EH (cell line): Measurements from ENCODE around the gene LHFPL6.

Source experiments
- DNase-seq: peaks from one replicate; pipeline ENCODE4 v3.0.0-alpha.2; 2015; ENCODE audit warnings: low read depth

LHFPL6 gene

DNA sequence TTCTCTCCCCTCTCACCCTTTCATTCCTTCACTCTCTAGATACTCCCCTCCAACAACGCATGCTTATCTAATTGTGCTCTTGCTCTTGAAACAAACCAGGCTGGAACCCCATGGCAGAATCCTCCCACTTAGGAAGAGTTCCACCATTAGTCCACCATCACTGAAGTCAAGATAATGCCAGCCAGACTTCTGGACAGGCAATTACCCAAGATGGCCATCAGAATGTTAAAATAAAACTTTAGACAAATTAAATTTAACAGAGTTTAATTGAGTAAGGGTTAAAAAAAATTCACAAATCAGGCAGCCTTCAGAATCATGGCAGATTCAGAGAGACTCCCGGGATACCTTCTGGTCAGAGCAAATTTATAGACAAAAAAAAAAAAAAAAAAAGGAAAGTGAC, 221.5 kb downstream of the LHFPL6 start:
- no peak for DNase-seq

DNA sequence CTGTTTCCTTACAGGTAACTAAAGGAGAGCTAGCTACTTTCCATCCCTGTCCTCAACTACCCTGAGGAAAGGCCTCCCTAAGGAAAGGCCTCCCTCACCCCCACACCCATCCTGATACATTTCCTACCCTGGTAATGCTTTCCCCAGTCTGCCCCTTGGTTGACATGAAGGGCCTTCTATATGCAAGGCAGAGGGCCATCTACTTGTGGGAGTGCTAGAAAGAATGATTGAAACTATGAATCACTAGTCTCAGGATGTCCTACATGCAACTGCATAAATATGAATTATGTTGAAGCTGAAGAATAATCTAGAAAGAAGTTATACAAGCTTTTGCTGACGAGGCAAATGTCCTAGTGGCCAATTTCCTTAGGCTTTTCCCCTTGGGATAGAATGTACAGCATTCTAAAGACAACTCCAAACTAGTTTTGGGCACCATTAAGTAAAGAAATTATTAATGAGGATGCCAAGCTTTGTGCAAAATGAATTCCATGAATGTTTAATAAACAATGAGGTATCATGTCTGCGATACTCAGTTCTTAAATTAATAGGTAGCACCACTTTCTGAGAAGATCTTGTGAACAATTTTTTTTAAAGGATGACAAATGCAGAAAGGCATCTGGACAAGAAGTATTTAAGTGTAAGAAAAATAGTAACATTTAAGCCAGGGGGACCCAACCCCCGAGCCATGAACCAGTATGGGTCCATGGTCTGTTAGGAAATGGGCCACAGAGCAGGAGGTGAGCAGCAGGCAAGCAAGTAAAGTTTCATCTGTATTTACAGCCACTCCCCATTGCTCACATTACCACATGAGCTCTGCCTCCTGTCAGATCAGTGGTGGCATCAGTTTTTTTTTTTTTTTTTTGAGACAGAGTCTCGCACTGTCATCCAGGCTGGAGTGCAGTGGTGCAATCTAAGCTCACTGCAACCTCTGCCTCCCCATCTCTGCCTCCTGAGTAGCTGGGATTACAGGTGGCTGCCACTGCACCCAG, 223.0 kb downstream of the LHFPL6 start:
- DNase-seq: peak; percentile 59

DNA sequence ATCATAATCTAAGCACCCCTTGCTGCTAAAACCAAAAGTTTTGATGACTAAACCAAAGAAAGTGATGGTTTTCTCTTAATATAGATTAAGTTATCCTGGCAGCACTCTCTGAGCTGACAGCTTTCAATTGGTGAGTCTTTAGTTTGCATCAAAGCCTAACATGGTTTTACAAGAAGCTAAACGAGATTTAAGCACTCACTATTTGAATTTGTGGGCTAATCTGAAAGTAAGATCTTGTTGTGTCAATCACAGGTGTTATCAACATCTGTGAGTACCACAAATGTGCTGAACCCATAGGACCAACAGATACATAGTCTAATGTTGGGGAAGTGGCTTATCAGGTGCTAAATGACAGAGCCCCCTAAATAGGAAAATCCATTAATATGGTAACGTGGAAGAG, 223.9 kb downstream of the LHFPL6 start:
- DNase-seq: no peak

DNA sequence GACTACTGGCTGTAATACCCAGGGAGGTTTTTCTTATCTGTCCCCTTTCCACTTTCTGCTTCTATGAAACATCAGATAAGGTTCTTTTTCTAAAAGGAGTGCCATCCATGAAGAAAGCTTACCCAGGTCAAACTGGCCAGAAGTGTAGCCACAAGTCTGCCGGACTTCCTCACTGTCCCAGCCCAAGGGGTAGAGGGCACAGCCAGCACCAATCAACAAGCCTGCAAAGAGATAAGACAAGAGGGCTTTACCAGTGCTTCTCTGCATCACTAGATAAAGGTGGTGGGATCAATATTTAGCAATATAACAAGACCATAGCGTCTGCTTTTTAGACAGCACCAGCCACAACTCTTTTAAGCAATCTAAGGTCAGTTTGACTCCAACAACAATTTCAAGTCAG, 224.7 kb downstream of the LHFPL6 start:
- DNase-seq: no peak

DNA sequence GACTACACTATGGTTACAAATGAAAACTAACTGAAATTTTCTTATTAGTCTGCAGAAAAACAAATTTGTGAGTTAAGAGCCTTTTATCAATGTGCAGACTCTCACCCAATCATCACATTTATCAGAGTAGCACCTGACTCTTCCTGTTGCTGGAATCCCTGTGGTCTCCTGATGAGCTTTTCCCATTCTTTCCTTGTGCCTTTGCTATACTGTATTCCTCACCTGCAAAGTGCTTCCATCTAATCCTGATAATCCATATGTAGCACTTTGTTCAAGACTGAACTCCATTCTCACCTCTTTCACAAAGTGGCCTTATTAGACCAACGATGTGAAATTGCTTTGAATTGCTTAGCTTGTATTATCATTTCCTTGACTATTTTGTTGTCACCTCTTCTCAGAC, 225.3 kb downstream of the LHFPL6 start:
- no peak for DNase-seq

DNA sequence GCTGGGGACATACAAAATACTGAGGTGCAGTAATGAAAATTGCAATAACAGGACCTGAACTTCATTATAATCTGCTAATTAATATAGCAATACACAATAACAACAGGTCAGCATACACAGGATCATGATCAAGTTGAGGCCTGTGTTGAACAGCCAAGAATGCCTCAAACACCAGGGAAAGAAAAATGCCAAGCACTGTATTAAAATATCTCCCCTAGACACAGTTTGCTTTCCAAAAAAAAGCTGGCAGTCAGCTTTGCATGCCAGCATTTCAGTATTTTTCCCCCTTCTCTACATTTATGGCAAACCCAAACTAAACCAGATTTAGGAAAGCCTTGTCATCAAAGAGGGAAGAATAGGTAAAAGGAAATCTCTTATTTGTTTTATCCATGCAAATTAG, 226.9 kb downstream of the LHFPL6 start:
- no peak for DNase-seq

DNA sequence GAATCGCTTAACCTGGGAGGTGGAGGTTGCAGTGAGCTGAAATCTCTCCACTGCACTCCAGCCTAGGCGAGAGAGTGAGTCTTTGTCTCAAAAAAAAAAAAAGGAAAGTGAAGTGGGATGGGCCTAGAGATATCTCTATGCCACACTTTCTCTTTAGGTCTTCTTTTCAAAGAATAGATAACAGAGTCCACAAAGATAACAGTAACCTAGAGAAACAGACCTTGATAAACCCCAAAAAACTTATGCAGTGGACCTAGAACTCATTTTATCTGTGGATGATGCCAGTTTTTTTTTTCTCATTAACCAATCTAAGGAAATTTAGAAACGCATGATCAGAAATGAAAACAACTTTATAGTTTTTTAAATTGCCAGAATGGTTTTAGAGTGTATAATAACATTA, 227.4 kb downstream of the LHFPL6 start:
- DNase-seq: no peak

DNA sequence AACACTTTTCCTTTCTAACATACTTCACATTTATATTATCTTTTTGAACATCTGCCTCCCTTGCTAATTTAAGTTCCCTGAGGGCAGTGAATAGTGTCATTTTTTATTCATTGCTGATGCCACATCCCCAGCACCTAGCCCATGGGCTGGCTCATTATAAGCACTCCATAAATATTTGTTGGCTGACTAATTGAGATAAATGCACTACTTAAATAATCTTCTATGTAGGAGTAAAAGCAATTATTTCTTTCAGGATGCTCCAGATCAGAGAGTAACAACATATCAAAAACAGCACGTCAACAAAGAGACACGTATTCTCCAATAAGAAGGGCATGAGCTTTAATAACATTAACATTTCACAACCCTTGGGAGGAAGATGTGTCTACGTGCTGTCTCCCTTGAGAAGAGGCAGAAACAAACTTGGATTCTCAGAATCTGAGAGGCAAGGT, 228.2 kb downstream of the LHFPL6 start:
- DNase-seq: peak; percentile 54

DNA sequence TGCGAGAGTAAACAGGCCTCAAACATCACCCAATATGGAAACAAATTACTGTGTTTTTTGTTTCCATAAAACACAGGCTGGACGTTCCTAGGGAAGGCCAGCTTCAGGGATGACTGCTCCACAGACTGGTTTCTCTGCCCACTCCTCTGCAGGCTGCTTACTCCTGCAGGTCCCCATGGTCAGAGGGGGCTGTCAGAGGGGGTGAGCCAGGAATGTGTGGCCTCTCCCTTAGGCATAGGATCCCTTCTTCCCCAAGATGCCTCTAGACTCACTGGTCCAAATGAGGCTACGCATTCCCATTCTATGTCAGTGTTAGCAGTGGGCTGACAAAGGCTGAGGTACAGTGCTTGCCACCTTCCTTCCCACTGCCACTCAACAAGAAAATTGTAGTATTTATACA, 229.8 kb downstream of the LHFPL6 start:
- no peak for DNase-seq

DNA sequence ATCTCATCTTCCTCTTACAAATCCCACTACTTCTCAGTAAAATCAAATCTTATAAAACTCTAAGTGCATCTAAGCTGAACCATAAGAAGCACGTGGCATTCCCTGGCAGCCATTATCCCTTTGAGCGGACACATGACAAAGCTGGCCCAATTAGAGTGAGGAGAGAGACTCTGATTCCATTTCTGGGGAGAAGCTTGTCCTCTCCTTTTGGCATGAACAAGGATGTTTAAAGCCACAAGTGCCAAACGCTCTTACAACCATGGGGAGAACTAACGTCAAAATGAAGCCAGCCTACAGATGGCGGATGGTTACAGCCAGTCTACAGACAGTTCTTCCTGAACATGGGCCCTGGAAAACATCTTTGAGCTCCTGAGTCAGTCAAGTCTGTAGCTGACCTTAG, 231.3 kb downstream of the LHFPL6 start:
- no peak for DNase-seq

DNA sequence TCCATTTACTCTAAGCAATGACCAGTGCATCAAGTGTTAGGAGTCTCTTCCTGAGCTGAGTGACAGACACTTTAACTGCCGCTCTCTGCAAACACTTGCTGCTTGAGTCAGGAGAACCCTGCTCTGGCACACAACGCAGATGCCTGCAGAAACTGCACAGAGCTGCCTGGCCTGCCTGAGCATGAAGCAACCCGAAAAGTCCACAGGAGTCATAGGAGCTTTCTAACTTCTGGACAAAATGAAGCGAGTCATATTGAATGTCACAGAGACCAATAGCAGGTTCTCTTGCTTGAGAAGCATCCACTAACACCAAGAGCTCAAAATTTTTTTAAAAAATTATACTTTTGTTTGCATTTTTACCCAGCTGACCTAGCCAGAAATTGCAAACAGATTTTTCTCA, 232.4 kb downstream of the LHFPL6 start:
- DNase-seq: peak; percentile 61

DNA sequence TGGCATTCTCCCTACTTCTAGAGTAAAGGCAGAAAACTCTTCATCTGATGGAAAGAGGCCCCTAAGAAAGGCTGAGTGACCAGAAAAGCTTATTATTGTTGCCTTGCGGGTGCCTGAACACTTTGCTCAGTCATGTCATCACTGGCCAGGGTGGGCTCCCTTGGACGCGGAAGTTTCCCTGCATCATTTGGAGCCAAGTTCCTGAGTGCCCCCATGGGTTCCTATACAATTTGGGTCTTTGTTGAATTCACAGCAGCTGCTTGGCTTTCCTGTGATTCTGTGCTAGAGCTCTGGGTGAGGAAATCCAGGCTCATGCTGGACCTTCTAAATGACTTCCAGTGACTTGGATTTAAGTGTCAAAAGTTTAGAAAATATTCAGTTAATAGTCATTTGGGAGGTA, 232.9 kb downstream of the LHFPL6 start:
- DNase-seq: no peak

DNA sequence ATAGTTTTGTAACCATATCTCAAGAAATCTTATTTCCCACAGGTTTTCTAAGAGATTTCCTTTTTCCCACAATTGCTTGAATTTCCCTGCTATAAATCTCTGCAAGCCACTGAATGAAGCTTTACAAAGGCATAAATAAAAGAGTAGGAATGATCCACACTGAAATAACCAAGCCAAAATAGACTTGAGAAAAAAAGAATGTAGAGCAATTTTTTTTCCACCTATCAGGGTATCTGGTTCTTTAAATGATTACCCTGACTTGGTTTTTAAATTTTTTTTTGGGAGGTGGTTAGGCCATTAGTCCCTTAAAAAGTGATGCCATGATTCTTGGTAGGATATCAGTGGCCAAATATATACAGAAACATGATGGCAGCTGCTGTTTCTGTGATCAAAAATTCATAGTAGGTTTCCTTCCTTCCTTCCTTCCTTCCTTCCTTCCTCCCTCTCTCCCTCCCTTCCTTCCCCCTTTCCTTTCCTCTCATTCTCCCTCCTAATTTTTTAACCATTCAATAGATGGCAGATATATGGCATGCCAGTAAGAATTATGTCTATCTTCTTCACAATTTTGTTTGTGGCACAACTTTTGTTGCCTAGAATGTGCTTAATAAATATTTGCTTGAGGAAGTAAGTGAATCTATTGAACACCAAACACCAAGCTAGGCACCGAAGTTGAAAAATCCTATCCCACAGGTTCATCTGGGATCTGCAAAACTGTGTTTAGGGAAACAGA, 233.7 kb downstream of the LHFPL6 start:
- no peak for DNase-seq

DNA sequence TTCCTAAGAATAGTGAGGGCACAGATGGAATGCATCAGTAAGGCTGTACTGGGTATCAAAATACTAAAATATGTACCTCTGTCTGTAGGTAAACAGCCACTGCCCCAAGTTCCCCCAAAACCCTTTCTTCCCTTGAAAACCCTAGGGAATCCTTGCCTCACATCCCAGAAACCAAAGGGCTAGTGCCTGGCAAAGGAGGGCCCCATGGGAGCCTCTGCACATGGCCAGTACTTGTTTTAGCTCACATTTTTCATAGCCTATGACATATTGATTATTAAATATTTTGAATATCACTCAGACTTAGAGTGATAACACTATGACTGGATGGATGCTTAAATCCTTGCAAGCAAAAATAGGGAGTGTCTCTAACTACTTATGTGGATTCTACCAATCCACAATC, 237.1 kb downstream of the LHFPL6 start:
- no peak for DNase-seq

DNA sequence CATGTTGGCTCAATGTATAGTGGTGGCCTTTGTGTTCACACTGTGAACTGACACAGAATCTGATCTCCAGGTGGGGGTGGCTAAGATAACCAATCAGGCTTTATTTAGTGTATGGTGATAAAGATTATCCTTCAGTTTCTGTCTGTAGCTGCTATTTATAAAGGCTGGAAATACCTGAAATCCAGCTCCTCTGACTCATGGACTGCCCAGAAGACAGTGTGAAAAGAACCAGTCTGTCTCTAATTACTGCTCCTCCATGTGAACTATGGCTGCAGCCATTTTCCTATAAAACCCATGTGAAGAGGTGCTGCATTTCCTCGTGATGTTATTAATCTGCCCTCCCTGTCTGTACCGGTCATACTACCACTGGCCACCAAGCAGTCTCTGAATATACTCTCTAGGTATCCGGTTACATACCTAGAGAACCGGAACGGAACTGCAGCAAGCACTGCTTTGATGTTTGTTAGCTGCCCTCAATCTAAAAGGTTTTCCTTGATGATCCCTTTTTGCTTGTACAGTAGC, 238.0 kb downstream of the LHFPL6 start:
- DNase-seq: peak; percentile 61

DNA sequence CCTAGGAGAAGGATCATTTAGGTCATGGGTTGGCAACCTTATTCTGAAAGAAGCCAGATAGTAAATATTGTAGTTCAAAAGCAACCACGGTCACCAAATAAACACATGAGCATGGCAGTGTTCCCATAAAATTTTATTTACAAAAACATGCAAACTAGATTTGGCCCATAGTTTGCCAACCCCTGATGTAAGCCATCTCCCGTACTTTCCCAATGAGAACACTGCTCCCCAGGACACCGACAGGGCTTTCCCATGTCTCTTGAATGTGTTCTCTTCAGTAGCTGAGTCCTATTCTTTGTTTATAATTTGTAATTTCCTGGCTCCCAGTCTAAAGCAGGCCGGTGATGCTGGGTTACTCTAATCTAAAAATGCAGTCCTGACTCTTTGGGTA, 239.6 kb downstream of the LHFPL6 start:
- no peak for DNase-seq

DNA sequence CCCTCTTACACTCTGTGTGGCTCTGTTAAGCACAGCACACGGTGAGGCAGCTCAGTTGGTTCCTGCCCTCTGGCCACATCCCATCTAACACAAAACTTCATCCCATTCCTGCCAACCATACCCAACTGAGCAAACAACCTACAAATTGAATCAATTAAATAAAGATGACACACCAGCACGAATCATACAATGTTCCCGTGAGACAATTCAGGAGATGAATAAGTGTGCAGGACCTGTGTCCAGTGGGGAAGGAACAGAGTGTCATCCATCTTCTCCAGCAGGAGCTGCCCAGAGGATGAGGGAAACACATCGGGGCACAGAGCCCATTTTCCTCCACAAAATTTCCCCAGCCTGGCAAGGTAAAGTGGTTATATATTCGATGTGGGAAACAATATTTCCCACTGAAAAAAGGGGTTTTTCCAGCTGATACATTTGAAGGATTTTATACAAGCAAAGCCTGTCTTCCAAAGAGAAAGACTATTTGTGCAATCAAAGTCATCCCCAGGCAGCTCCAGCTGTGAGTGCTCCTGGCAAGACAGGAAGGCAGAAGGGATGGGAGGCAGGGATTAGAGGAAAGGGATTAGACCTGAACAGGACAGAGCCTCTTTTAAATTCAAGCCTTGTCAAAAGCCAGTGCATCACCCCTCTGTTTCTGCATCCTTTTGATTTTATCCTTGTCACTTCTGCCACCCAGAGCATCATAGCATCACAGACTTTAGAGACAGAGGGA, 240.2 kb downstream of the LHFPL6 start:
- peak; percentile 35 for DNase-seq

DNA sequence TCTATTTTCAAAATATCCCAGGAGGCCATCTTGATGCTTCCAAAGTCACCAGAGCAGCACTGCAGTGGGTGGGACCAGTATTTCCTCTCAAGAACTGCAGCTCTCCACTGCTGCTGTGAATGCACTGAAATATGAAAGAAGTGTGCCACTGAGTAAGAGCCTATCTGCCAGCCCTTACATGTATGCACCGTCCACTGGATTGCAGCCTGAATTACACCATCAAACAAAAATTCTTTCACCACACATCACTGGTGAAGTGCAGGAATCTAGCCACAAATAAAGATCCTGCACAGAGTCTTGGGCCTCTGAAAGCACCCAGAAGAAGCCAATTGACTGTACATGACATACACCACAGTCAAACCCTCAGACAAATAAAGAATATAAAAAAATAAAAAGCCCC, 249.0 kb downstream of the LHFPL6 start:
- peak; percentile 63 for DNase-seq

DNA sequence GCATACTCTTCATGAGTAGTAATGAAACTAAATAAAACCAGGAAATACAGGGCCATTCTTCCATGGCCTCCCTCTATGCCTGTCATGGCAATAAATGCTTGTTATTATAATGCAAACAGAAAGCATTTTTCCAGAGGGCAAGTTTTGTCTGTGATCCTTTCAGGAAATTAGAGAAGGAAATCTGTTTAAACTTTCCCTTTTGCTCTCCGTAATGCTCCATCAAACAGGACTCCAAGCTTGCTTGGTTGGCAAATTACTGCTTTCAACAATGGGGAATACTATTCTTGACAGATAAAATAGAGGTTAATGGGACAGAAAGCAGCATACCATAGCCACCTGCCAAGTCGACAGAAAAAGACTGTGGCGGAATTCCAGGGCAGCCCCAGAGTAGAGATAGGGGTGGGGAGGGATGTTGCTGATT, 252.5 kb downstream of the LHFPL6 start:
- DNase-seq: no peak

DNA sequence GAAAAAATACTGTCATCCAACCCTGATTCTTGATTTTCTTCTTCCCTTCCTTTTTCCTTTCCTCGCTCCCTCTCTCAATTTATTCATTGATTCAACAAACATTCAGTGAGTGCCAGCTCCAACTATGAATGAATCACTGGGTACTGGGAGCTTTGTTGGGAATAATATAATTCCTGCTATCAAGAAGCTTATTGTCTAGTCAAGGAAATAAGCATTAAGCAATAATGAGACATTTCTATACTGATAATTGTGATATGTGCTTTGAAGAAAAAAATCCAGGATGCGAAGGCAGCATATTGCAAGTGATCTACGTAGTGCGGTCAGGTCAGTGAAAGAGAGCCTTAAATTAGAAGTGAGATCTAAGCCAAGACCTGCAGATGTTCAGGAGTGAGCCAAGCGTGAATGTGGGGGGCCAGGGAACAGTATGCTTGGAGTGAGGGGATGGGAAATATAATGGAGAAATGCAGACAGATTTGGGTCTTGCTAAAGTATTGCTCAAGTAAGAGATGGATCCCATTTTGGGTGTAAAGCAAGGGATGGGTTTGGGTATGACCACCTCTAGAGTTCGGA, 253.5 kb downstream of the LHFPL6 start:
- no peak for DNase-seq

DNA sequence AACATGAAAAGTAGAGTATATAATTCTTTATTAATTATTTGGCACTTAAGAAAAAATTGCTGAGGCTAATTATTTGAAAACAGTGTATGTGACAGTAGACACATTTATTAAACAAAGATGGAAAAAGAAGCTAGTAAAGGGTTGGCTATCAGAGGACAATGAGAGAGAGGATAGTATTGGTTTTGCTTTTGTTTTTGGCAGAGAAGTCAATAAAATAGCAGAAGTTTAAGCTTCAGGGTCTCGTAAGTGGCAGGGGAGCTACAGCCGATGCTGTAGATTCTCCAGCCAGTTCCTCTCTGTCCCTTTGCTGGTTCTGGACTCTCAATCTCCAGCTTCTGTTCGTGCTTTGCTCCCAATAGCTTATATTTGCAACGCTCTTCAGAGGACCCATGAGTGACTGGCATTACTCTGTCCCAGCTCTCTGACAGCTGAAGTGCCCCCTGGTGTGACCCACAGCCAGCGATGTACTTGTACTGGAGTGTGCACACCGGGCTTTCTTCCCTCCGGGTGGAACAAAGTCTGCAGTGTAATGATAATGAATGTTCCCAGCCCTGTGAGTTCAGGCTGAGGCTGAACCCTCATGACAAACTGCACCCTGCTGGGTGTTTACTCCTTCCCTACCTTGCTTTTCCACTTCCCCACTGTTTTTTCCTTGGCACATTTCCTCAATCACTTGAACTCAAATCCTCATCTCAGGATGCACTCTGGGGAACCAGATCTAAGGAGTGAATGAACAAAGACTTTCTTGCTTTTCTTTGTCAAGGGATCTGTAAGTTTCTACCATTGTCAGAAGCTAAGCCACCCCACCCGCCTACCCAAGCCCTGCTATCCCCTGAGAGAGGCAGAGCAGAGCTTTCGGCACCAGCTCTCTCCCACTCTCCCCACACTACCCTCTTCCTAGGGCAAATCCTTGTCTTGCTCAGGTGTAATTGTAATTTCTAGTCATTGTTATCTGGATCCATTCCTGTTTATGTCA, 254.8 kb downstream of the LHFPL6 start:
- DNase-seq: no peak
